B cell (primary cell): ENCODE data around the gene DIS3L2. TPM values are rescaled to one million over a fixed set of nuclear protein-coding genes. Genes with fewer than 3 reads are reported as not detected.

Experiments
- ATAC-seq: fragments of 200-7000 bp; cut with Tn5 transposase; one replicate; pipeline ENCODE4 v1.10.0; 2021; ENCODE audit warnings: low read depth, mild to moderate bottlenecking, moderate number of reproducible peaks, moderate library complexity
- CTCF ChIA-PET: fragments of 350-600 bp; sonication (Branson Sonifier 250); formaldehyde crosslinking; loops from one replicate; lab custom pipeline; 2021; ENCODE audit warnings: antibody characterized with exemption, inconsistent platforms; lab: Charles Lee
- POLR2A ChIA-PET: fragments of 350-600 bp; sonication (Branson Sonifier 250); formaldehyde crosslinking; loops from one replicate; lab custom pipeline; 2021; ENCODE audit warnings: antibody characterized with exemption; lab: Charles Lee
- DNase-seq: peaks from one replicate; pipeline ENCODE4 v3.0.0; 2013
- H2AFZ ChIP-seq: 2 replicates; pipeline ENCODE4 v1.6.1; 2012; ENCODE audit warnings: mild to moderate bottlenecking, low read depth, low read length; ENCODE audit not compliant: insufficient read depth, poor library complexity, severe bottlenecking
- H3K27ac ChIP-seq, 2 donors: 1 replicate in 1 of 2; 2 replicates in 1 of 2; pipeline ENCODE4 v1.5.1; 2012 to 2013; ENCODE audit warnings: low read length in 2 of 2, mild to moderate bottlenecking in 2 of 2, moderate library complexity in 1 of 2
- H3K27me3 ChIP-seq, 4 experiments: fragments of 200-600 bp in 1 of 4; sonication (generic) in 1 of 4; replicated peaks in 1 of 4; 1 replicate in 2 of 4; 2 replicates in 2 of 4; pipeline versions ENCODE4 v1.6.1 to v1.7.0; 2013 to 2016; ENCODE audit warnings: low read length in 3 of 4, mild to moderate bottlenecking in 2 of 4, mixed read lengths in 1 of 4, moderate library complexity in 1 of 4; ENCODE audit not compliant: insufficient read depth in 4 of 4, control insufficient read depth in 3 of 4; ENCODE audit errors: control extremely low read depth in 1 of 4
- H3K36me3 ChIP-seq, 2 experiments: replicated peaks in 1 of 2; 1 replicate in 1 of 2; 2 replicates in 1 of 2; pipeline versions ENCODE4 v1.6.1 to v1.7.1; 2013; ENCODE audit warnings: low read length in 1 of 2; ENCODE audit not compliant: insufficient read depth in 2 of 2, control insufficient read depth in 1 of 2; ENCODE audit errors: control extremely low read depth in 1 of 2, extremely low read depth in 1 of 2
- H3K4me1 ChIP-seq, 2 donors: fragments of 200-600 bp in 1 of 2; sonication (generic) in 1 of 2; 1 replicate in 1 of 2; 2 replicates in 1 of 2; pipeline versions ENCODE4 v1.5.1 to v1.6.1; 2013 to 2017; ENCODE audit warnings: low read length in 2 of 2; ENCODE audit not compliant: control insufficient read depth in 2 of 2, insufficient read depth in 2 of 2
- H3K4me2 ChIP-seq: replicated peaks from 2 replicates; pipeline ENCODE3; 2012; ENCODE audit warnings: mild to moderate bottlenecking, low read depth, low read length; ENCODE audit not compliant: poor library complexity, severe bottlenecking
- H3K4me3 ChIP-seq, 5 experiments: fragments of 200-600 bp in 1 of 5; sonication (generic) in 1 of 5; 1 replicate in 3 of 5; 2 replicates in 2 of 5; pipeline versions ENCODE4 v1.5.1 to v1.7.0; 2011 to 2016; ENCODE audit warnings: low read length in 4 of 5, mild to moderate bottlenecking in 4 of 5, low read depth in 2 of 5, control low read depth in 1 of 5, moderate library complexity in 1 of 5; ENCODE audit not compliant: insufficient read depth in 1 of 5; ENCODE audit errors: control extremely low read depth in 1 of 5, extremely low read depth in 1 of 5
- H3K79me2 ChIP-seq: fragments of 200-600 bp; sonication (generic); one replicate; pipeline ENCODE4 v1.6.0; 2016; ENCODE audit warnings: low read length; ENCODE audit not compliant: control insufficient read depth, insufficient read depth
- H3K9ac ChIP-seq: fragments of 200-600 bp; sonication (generic); 2 replicates; pipeline ENCODE4 v1.6.1; 2017; ENCODE audit warnings: mild to moderate bottlenecking, low read length, moderate library complexity
- H3K9me3 ChIP-seq, 3 donors: one replicate each; pipeline versions ENCODE4 v1.6.1 to v1.7.1; 2013; ENCODE audit warnings: low read length in 2 of 3; ENCODE audit not compliant: control insufficient read depth in 2 of 3, insufficient read depth in 1 of 3; ENCODE audit errors: control extremely low read depth in 1 of 3
- H4K20me1 ChIP-seq: 2 replicates; pipeline ENCODE4 v1.6.0; 2012; ENCODE audit warnings: mild to moderate bottlenecking, low read length; ENCODE audit not compliant: insufficient read depth, control insufficient read depth, poor library complexity, severe bottlenecking
- H3K27ac Mint-ChIP-seq: one replicate; pipeline ENCODE4 v1.8.0; 2021; ENCODE audit warnings: mixed read lengths
- H3K27me3 Mint-ChIP-seq: one replicate; pipeline ENCODE4 v1.8.0; 2021; ENCODE audit warnings: mixed read lengths
- H3K4me1 Mint-ChIP-seq: one replicate; pipeline ENCODE4 v1.8.0; 2021; ENCODE audit warnings: mixed read lengths
- H3K4me3 Mint-ChIP-seq: one replicate; pipeline ENCODE4 v1.8.0; 2021; ENCODE audit warnings: mixed read lengths
- H3K9me3 Mint-ChIP-seq: one replicate; pipeline ENCODE4 v1.8.0; 2022; ENCODE audit warnings: mixed read lengths; ENCODE audit not compliant: insufficient read depth
- CTCF ChIP-seq: fragments of 200-600 bp; IDR thresholded peaks from one replicate; pipeline ENCODE4 v1.8.0; 2022; ENCODE audit warnings: antibody characterized with exemption, mild to moderate bottlenecking
- EZH2 ChIP-seq: IDR thresholded peaks from 2 replicates; pipeline ENCODE4 v1.6.1; 2012; ENCODE audit warnings: borderline replicate concordance, low read depth, mild to moderate bottlenecking, moderate library complexity, low read length; ENCODE audit not compliant: insufficient read depth, poor library complexity, severe bottlenecking
- WGBS: methylation state at CpG from one replicate; pipeline ENCODE4 v1.1.5; 2013; ENCODE audit warnings: missing lambda C conversion rate; ENCODE audit not compliant: insufficient coverage; 5-methylcytosine and 5-hydroxymethylcytosine counted together
- intact Hi-C: fragments of 100-400 bp; cut with micrococcal nuclease; formaldehyde crosslinking; loops from one replicate; pipeline ENCODE4 v1.10.0; 2022
- polyA plus RNA-seq: library from polyadenylated mRNA; depleted of rRNA; stranded (reverse); fragments of >200 nt; gene quantifications from 2 replicates; pipeline ENCODE4 v1.2.3, GENCODE V29; 2012
- total RNA-seq, 2 donors: library from RNA; stranded (reverse); fragments of 120-200 nt in 1 of 2; gene quantifications; 1 replicate in 1 of 2; 2 replicates in 1 of 2; pipeline versions ENCODE4 v1.2.3 to v1.2.4, GENCODE V29; 2013 to 2022

Gene DIS3L2
- total and polyA plus RNA-seq, 2 donors (not counting 1 experiment from before 2014, with no cell fraction given): 34.5 to 70.1 TPM

- Histone ChIP-seq H3K36me3 (peaks cover 0 to 3% of the 10 kb centered on the region in 2 experiments), H3K9me3 (peaks cover 0 to 1% (median 0%) of the 10 kb centered on the region in 3 donors), H3K27ac (no peak overlapping the region), H3K79me2 (peaks cover 12% of the 10 kb centered on the region), H2AFZ (no peak overlapping the region), H3K9ac (no peak overlapping the region), H3K4me3 (no peak overlapping the region), H3K27me3 (no peaks in the 10 kb centered on the region), H3K4me1 (no peaks in the 10 kb centered on the region), H4K20me1 (peaks cover 4% of the 10 kb centered on the region), H3K4me2 (no peak overlapping the region)
- WGBS: 100% methylated on average over 1 of the region's 4 CpGs
- Mint-ChIP-seq H3K9me3 (no peaks in the 10 kb centered on the region), H3K27ac (no peak overlapping the region), H3K27me3 (no peaks in the 10 kb centered on the region), H3K4me1 (peaks cover 13% of the 10 kb centered on the region), H3K4me3 (no peak overlapping the region)
- POLR2A ChIA-PET: no interaction called here
- ATAC-seq: no peak
- CTCF ChIA-PET: interaction anchor here (0.9 kb wide), 1 partner anchor 12 kb away, joined by 3 read pairs; no protein-coding TSS in a partner anchor
- DNase-seq: no peak
- TF ChIP-seq CTCF (no peak), EZH2 (no peak)
- intact Hi-C loops: no loop called here
Observed at GRCh38 chr2:232049350-232049749, 87.8 kb downstream of the DIS3L2 start.

- Mint-ChIP-seq H3K4me3 (no peak overlapping the region), H3K27ac (no peak overlapping the region), H3K9me3 (no peaks in the 10 kb centered on the region), H3K27me3 (no peaks in the 10 kb centered on the region), H3K4me1 (peaks cover 13% of the 10 kb centered on the region)
- no peak overlapping the region for H2AFZ ChIP-seq
- intact Hi-C loops: no loop called here
- peaks cover 0 to 1% (median 0%) of the 10 kb centered on the region in 3 donors for H3K9me3 ChIP-seq
- DNase-seq (no peak), ATAC-seq (no peak)
- H3K4me1 ChIP-seq: no peaks in the 10 kb centered on the region
- ChIA-PET POLR2A (no interaction called here), CTCF (no interaction called here)
- no peak overlapping the region for H3K27ac ChIP-seq
- H3K27me3 ChIP-seq: no peaks in the 10 kb centered on the region
- peaks cover 12% of the 10 kb centered on the region for H3K79me2 ChIP-seq
- H4K20me1 ChIP-seq: peaks cover 15% of the 10 kb centered on the region
- H3K4me2 ChIP-seq: no peak overlapping the region
- no peak overlapping the region for H3K9ac ChIP-seq
- H3K36me3 ChIP-seq: no peaks in the 10 kb centered on the region
- no CpG with 5 or more reads among the region's 2 CpGs for WGBS
- no peak overlapping the region for H3K4me3 ChIP-seq
- no peak for TF ChIP-seq CTCF
- TF ChIP-seq EZH2: no peak
Observed at GRCh38 chr2:232052591-232052990, 91.1 kb downstream of the DIS3L2 start.
